GM23338 (cell line): Measurements from ENCODE around the gene USH2A. TPM values are rescaled to one million over a fixed set of nuclear protein-coding genes. Genes with fewer than 3 reads are reported as not detected.

Source experiments
- ATAC-seq: fragments of 200-7000 bp; cut with Tn5 transposase; 3 replicates; pipeline ENCODE4 v1.9.1; 2020
- DNase-seq: peaks from one replicate; pipeline ENCODE4 v3.0.0-alpha.2; 2015; ENCODE audit warnings: low spot score
- H2AFZ ChIP-seq: fragments of 200-600 bp; sonication (generic); 2 replicates; pipeline ENCODE4 v1.8.0; 2016; ENCODE audit warnings: antibody characterized with exemption, mild to moderate bottlenecking, moderate library complexity
- H3F3A ChIP-seq: fragments of 200-600 bp; sonication (generic); replicated peaks from 2 replicates; pipeline ENCODE4 v1.8.0; 2017; ENCODE audit warnings: antibody characterized with exemption, mixed run types, low read depth
- H3K27ac ChIP-seq: fragments of 200-600 bp; sonication (generic); 2 replicates; pipeline ENCODE4 v1.6.1; 2016; ENCODE audit warnings: low read depth
- H3K27me3 ChIP-seq: fragments of 200-600 bp; sonication (generic); 2 replicates; pipeline ENCODE4 v1.8.0; 2016; ENCODE audit warnings: mild to moderate bottlenecking, mixed run types, moderate library complexity; ENCODE audit not compliant: insufficient read depth
- H3K36me3 ChIP-seq: fragments of 200-600 bp; sonication (generic); 2 replicates; pipeline ENCODE4 v1.8.0; 2016; ENCODE audit warnings: mild to moderate bottlenecking; ENCODE audit not compliant: insufficient read depth
- H3K4me1 ChIP-seq: fragments of 200-600 bp; sonication (generic); 2 replicates; pipeline ENCODE4 v1.8.0; 2016; ENCODE audit warnings: mild to moderate bottlenecking, moderate library complexity; ENCODE audit not compliant: insufficient read depth
- H3K4me2 ChIP-seq: fragments of 200-600 bp; sonication (generic); 2 replicates; pipeline ENCODE4 v1.7.1; 2017; ENCODE audit warnings: mixed run types
- H3K4me3 ChIP-seq: fragments of 200-600 bp; sonication (generic); 2 replicates; pipeline ENCODE4 v1.6.1; 2016; ENCODE audit warnings: mixed run types
- H3K79me2 ChIP-seq: fragments of 200-600 bp; sonication (generic); replicated peaks from 2 replicates; pipeline ENCODE4 v1.8.0; 2017; ENCODE audit warnings: mild to moderate bottlenecking; ENCODE audit not compliant: insufficient read depth
- H3K9me2 ChIP-seq: fragments of 200-600 bp; sonication (generic); 2 replicates; pipeline ENCODE4 v1.8.0; 2017; ENCODE audit not compliant: insufficient read depth
- H4K20me1 ChIP-seq: fragments of 200-600 bp; sonication (generic); replicated peaks from 2 replicates; pipeline ENCODE4 v1.8.0; 2017; ENCODE audit warnings: mild to moderate bottlenecking; ENCODE audit not compliant: insufficient read depth
- H3K27ac Mint-ChIP-seq: 2 replicates; pipeline ENCODE4 v1.8.0; 2020; ENCODE audit warnings: inconsistent platforms, mild to moderate bottlenecking, moderate library complexity, mixed read lengths
- H3K27me3 Mint-ChIP-seq: 3 replicates; pipeline ENCODE4 v1.8.0; 2022; ENCODE audit warnings: low read depth, mild to moderate bottlenecking, moderate library complexity, mixed read lengths, inconsistent platforms; ENCODE audit not compliant: insufficient read depth, poor library complexity
- H3K36me3 Mint-ChIP-seq: 3 replicates; pipeline ENCODE4 v1.8.0; 2021; ENCODE audit warnings: low read depth, mild to moderate bottlenecking, inconsistent platforms, moderate library complexity, mixed read lengths
- H3K4me1 Mint-ChIP-seq: 3 replicates; pipeline ENCODE4 v1.8.0; 2020; ENCODE audit warnings: mild to moderate bottlenecking, inconsistent platforms, mixed read lengths
- H3K4me3 Mint-ChIP-seq: 3 replicates; pipeline ENCODE4 v1.8.0; 2021; ENCODE audit warnings: moderate library complexity, mild to moderate bottlenecking, inconsistent platforms, mixed read lengths
- H3K9me3 Mint-ChIP-seq: 3 replicates; pipeline ENCODE4 v1.8.0; 2020; ENCODE audit warnings: moderate library complexity, mild to moderate bottlenecking, inconsistent platforms, mixed read lengths
- CREB1 ChIP-seq: fragments of 250-450 bp; sonication (Bioruptor Pico); IDR thresholded peaks from 2 replicates; pipeline ENCODE4 v1.5.0; 2020; ENCODE audit warnings: low read depth, mild to moderate bottlenecking, moderate library complexity
- CTCF ChIP-seq, 2 experiments: fragments of 200-600 bp in 1 of 2; sonication (generic) in 1 of 2; conservative IDR thresholded peaks; 2 replicates each; pipeline versions ENCODE4 v1.5.1 to v1.6.1; 2016 to 2017; ENCODE audit warnings: antibody characterized with exemption in 2 of 2, low read depth in 2 of 2, mild to moderate bottlenecking in 2 of 2, moderate library complexity in 1 of 2
- ETS1 ChIP-seq: IDR thresholded peaks from 2 replicates; pipeline ENCODE4 v1.6.1; 2016; ENCODE audit warnings: antibody characterized with exemption
- EZH2 ChIP-seq: fragments of 200-600 bp; sonication (generic); IDR thresholded peaks from one replicate; pipeline ENCODE4 v1.8.0; 2017; ENCODE audit warnings: antibody characterized with exemption, mild to moderate bottlenecking, low read depth; ENCODE audit not compliant: unreplicated experiment
- EZH2phosphoT487 ChIP-seq: fragments of 200-600 bp; sonication (generic); IDR thresholded peaks from one replicate; pipeline ENCODE4 v1.8.1; 2018; ENCODE audit warnings: antibody characterized with exemption; ENCODE audit not compliant: unreplicated experiment
- NANOG ChIP-seq: IDR thresholded peaks from 2 replicates; pipeline ENCODE4 v1.6.1; 2016; ENCODE audit warnings: antibody characterized with exemption, borderline replicate concordance
- POLR2AphosphoS5 ChIP-seq: IDR thresholded peaks from 2 replicates; pipeline ENCODE4 v1.6.1; 2016; ENCODE audit warnings: antibody characterized with exemption, low read depth
- REST ChIP-seq: IDR thresholded peaks from one replicate; pipeline ENCODE4 v1.6.1; 2018; ENCODE audit warnings: antibody characterized with exemption; ENCODE audit not compliant: unreplicated experiment
- ZNF114 ChIP-seq: fragments of 250-450 bp; sonication (Bioruptor Pico); IDR thresholded peaks from 2 replicates; pipeline ENCODE4 v1.5.0; 2020; ENCODE audit warnings: mild to moderate bottlenecking, moderate library complexity
- ZNF331 ChIP-seq: fragments of 250-450 bp; sonication (Bioruptor Pico); IDR thresholded peaks from 2 replicates; pipeline ENCODE4 v1.5.0; 2020; ENCODE audit warnings: low read depth, mild to moderate bottlenecking, moderate library complexity
- polyA plus RNA-seq: library from polyadenylated mRNA; unstranded; fragments of >200 nt; fragmentation: Nextera tagmentation; extraction: Ambion mirVana; gene quantifications from 2 replicates; pipeline ENCODE4 v1.2.1, GENCODE V29; 2016
- total RNA-seq: library from RNA; depleted of rRNA; stranded (reverse); fragments of >200 nt; shearing (Covaris generic); gene quantifications from 2 replicates; pipeline ENCODE4 v1.2.3, GENCODE V29; 2014

Gene USH2A
- total and polyA plus RNA-seq, 2 experiments from 2014 or later: 0.03 TPM

GRCh38 chr1:216420746-216421145 lies 2.5 kb downstream of the USH2A start (continued):
- TF ChIP-seq NANOG: no peak
- TF ChIP-seq EZH2phosphoT487: no peak

GRCh38 chr1:216420263-216420662 lies 3.0 kb downstream of the USH2A start:
- Histone ChIP-seq H3K9me2 (no peaks in the 10 kb centered on the region), H3K27ac (no peak overlapping the region), H3K4me2 (no peak overlapping the region), H3K4me1 (no peaks in the 10 kb centered on the region), H3K36me3 (no peaks in the 10 kb centered on the region), H3K27me3 (no peaks in the 10 kb centered on the region), H2AFZ (no peak overlapping the region), H4K20me1 (no peaks in the 10 kb centered on the region), H3F3A (no peaks in the 10 kb centered on the region), H3K4me3 (no peak overlapping the region), H3K79me2 (no peaks in the 10 kb centered on the region)
- Mint-ChIP-seq H3K4me1 (peaks cover 4% of the 10 kb centered on the region; the same call in 1 of the 3 replicates), H3K4me3 (no peak overlapping the region), H3K27ac (no peak overlapping the region; the same call in 1 of the 2 replicates), H3K27me3 (no peaks in the 10 kb centered on the region), H3K9me3 (no peaks in the 10 kb centered on the region), H3K36me3 (no peaks in the 10 kb centered on the region)
- no peak for ATAC-seq
- DNase-seq: no peak
- TF ChIP-seq CTCF (conservative IDR thresholded peaks at IDR 0.05; ENCODE audit: low read depth in 2 of 2): no peak
- no peak for TF ChIP-seq POLR2AphosphoS5
- TF ChIP-seq ZNF331 (CRISPR knock-in tag): no peak
- no peak for TF ChIP-seq CREB1 (CRISPR knock-in tag)
- no peak for TF ChIP-seq EZH2
- no peak for TF ChIP-seq NANOG
- no peak for TF ChIP-seq ETS1
- TF ChIP-seq ZNF114 (CRISPR knock-in tag): no peak

- H3K4me1 ChIP-seq: no peaks in the 10 kb centered on the region
- ATAC-seq (no peak), DNase-seq (no peak)
- Mint-ChIP-seq H3K27me3 (no peaks in the 10 kb centered on the region), H3K27ac (no peak overlapping the region), H3K36me3 (no peaks in the 10 kb centered on the region), H3K4me3 (no peak overlapping the region), H3K9me3 (no peaks in the 10 kb centered on the region), H3K4me1 (no peaks in the 10 kb centered on the region)
- no peaks in the 10 kb centered on the region for H3K9me2 ChIP-seq
- H4K20me1 ChIP-seq: no peaks in the 10 kb centered on the region
- H3K79me2 ChIP-seq: no peaks in the 10 kb centered on the region
- no peak overlapping the region for H3K4me2 ChIP-seq
- no peak overlapping the region for H3K4me3 ChIP-seq
- H3K27me3 ChIP-seq: no peaks in the 10 kb centered on the region
- no peaks in the 10 kb centered on the region for H3F3A ChIP-seq
- no peak overlapping the region for H2AFZ ChIP-seq
- H3K36me3 ChIP-seq: no peaks in the 10 kb centered on the region
- H3K27ac ChIP-seq: no peak overlapping the region
- TF ChIP-seq REST (no peak), CREB1 (CRISPR knock-in tag) (no peak), NANOG (no peak), POLR2AphosphoS5 (no peak)
These were observed 6.8 kb downstream of the USH2A start for GRCh38 chr1:216416488-216416887.
